Measurements from ENCODE around the gene SPINK9.

Gene SPINK9

GRCh38 chr5:148372166-148372725 is 36.9 kb downstream of the SPINK9 start:
- DNase-seq, result peak; percentile 37

GRCh38 chr5:148372893-148373292 is 37.5 kb downstream of the SPINK9 start:
- DNase-seq, result no peak

GRCh38 chr5:148374690-148375360 is 39.5 kb downstream of the SPINK9 start:
- DNase-seq, result peak; percentile 69

- no peak for DNase-seq
Measured at GRCh38 chr5:148376198-148376597, 40.8 kb downstream of the SPINK9 start.

GRCh38 chr5:148378670-148379069 is 43.3 kb downstream of the SPINK9 start:
- DNase-seq, result no peak

- DNase-seq, result no peak
Measured at GRCh38 chr5:148379340-148379739, 44.0 kb downstream of the SPINK9 start.

- no peak for DNase-seq
Measured at GRCh38 chr5:148381906-148382305, 46.5 kb downstream of the SPINK9 start.

- DNase-seq, result no peak
Measured at GRCh38 chr5:148382961-148383360, 47.6 kb downstream of the SPINK9 start.

GRCh38 chr5:148383564-148384379 is 48.4 kb downstream of the SPINK9 start, which contains the start of gene FBXO38:
Gene FBXO38 (plus strand): TSS chr5:148383958. CDS start chr5:148394777, 10,819 bp downstream.
- peak; percentile 97 for DNase-seq

GRCh38 chr5:148384380-148384737 is 49.0 kb downstream of the SPINK9 start:
- peak; percentile 29 for DNase-seq

- no peak for DNase-seq
Measured at GRCh38 chr5:148385094-148385493, 49.7 kb downstream of the SPINK9 start.

- no peak for DNase-seq
Measured at GRCh38 chr5:148386041-148386440, 50.7 kb downstream of the SPINK9 start.

- no peak for DNase-seq
Measured at GRCh38 chr5:148387325-148387724, 52.0 kb downstream of the SPINK9 start.

- DNase-seq, result no peak
Measured at GRCh38 chr5:148388696-148389095, 53.3 kb downstream of the SPINK9 start.

Data from suppressor macrophage treated with lipopolysaccharide for 4 hours (primary cell).